HG02870 (cell line): Measurements from ENCODE around the gene BBOX1.
"Not testable (repeated sequence)": the region's sequence is repeated elsewhere in the genome, so short reads cannot be mapped to it uniquely, and the experiment has no call there.

Experiments used
- ATAC-seq: cut with Tn5 transposase; IDR thresholded peaks from one replicate; pipeline ENCODE4 v1.9.1; 2021; ENCODE audit warnings: mild to moderate bottlenecking, moderate library complexity; ENCODE audit not compliant: unreplicated experiment

The BBOX1 gene

GRCh38 chr11:27174672-27175210 is 134.1 kb downstream of the BBOX1 start:
- no peak for ATAC-seq

GRCh38 chr11:27175562-27175961 is 134.9 kb downstream of the BBOX1 start:
- not testable (repeated sequence) for ATAC-seq
